GM19455 (cell line): Measurements from ENCODE around the gene DCHS1.
A peak's percentile ranks its signal among the peaks of the same experiment; 100 is the strongest.

ENCODE experiments used
- ATAC-seq: cut with Tn5 transposase; IDR thresholded peaks from one replicate; pipeline ENCODE4 v1.9.1; 2021; ENCODE audit not compliant: unreplicated experiment

DCHS1 gene

GRCh38 chr11:6629892-6630631 lies 25.5 kb downstream of the DCHS1 start:
- no peak for ATAC-seq

GRCh38 chr11:6629573-6629891 lies 26.1 kb downstream of the DCHS1 start:
- no peak for ATAC-seq

- ATAC-seq, result no peak
These were observed 27.1 kb downstream of the DCHS1 start for GRCh38 chr11:6628526-6628925.

GRCh38 chr11:6627762-6628241 lies 27.8 kb downstream of the DCHS1 start:
- peak; percentile 69 for ATAC-seq

- ATAC-seq, result no peak
These were observed 28.4 kb downstream of the DCHS1 start for GRCh38 chr11:6626971-6627761.

- no peak for ATAC-seq
These were observed 29.7 kb downstream of the DCHS1 start for GRCh38 chr11:6625832-6626420.

GRCh38 chr11:6625156-6625831 lies 30.3 kb downstream of the DCHS1 start:
- no peak for ATAC-seq

GRCh38 chr11:6623391-6624363 lies 31.9 kb downstream of the DCHS1 start:
- ATAC-seq, result no peak

GRCh38 chr11:6622261-6623171 lies 33.1 kb downstream of the DCHS1 start:
- no peak for ATAC-seq

- no peak for ATAC-seq
These were observed 33.8 kb downstream of the DCHS1 start for GRCh38 chr11:6621711-6622211.

GRCh38 chr11:6620636-6621035 lies 35.0 kb downstream of the DCHS1 start:
- no peak for ATAC-seq

GRCh38 chr11:6619004-6619745 lies 36.4 kb downstream of the DCHS1 start, which contains the start of gene TPP1:
Gene TPP1 (minus strand): TSS chr11:6619422. CDS start chr11:6619400, 22 bp downstream.
- ATAC-seq, result peak; percentile 99

GRCh38 chr11:6618117-6619003 lies 37.2 kb downstream of the DCHS1 start:
- peak; percentile 1 for ATAC-seq

- no peak for ATAC-seq
These were observed 38.3 kb downstream of the DCHS1 start for GRCh38 chr11:6617315-6617781.

- no peak for ATAC-seq
These were observed 38.9 kb downstream of the DCHS1 start for GRCh38 chr11:6616596-6617250.

- ATAC-seq, result no peak
These were observed 39.6 kb downstream of the DCHS1 start for GRCh38 chr11:6615882-6616585.
